Measurements from ENCODE around the gene FZD1. TPM values are rescaled to one million over a fixed set of nuclear protein-coding genes. Genes with fewer than 3 reads are reported as not detected.

The FZD1 gene
- total and polyA plus RNA-seq, 2 of the 8 experiments (the other 6 are each of a cell fraction or from before 2014, with no cell fraction given), result 0.62 to 0.91 TPM

GRCh38 chr7:91266067-91266688, 1.9 kb downstream of the FZD1 start:
- 0 out of 2 replicates have a peak overlapping the region, but pooled peaks have one; percentile 15 for H2AFZ ChIP-seq (ENCODE audit: low read length)
- POLR2A ChIA-PET (ENCODE audit: partially characterized antibody), result interaction anchor here (0.8 to 1.1 kb wide), 2 partner anchors 9 to 14 kb away, joined by 3 read pairs; no protein-coding TSS in a partner anchor
- peak; percentile 79 for TF ChIP-seq MAX (IDR thresholded peaks at IDR 0.05)
- no peak for TF ChIP-seq EP300 (IDR thresholded peaks at IDR 0.05; ENCODE audit: borderline replicate concordance in 1 of 2, low read depth in 2 of 2, low read length in 2 of 2)
- TF ChIP-seq EZH2 (IDR thresholded peaks at IDR 0.05; ENCODE audit: low read depth, low read length, severe bottlenecking), result peak; percentile 86
- no peak for TF ChIP-seq POLR2AphosphoS5 (IDR thresholded peaks at IDR 0.05; ENCODE audit: low read depth, low read length)
- peak; percentile 41; the same call in 1 of the 2 replicates for TF ChIP-seq CBX8 (IDR thresholded peaks at IDR 0.05; ENCODE audit: borderline replicate concordance, low read depth, low read length)
- TF ChIP-seq HDAC2 (IDR thresholded peaks at IDR 0.05; ENCODE audit: borderline replicate concordance in 1 of 2, low read depth in 2 of 2, low read length in 2 of 2), result no peak
- peak; percentile 83; the same call in 1 of the 2 replicates for TF ChIP-seq SUZ12 (IDR thresholded peaks at IDR 0.05; ENCODE audit: low read length)
- TF ChIP-seq EGR1 (IDR thresholded peaks at IDR 0.05; ENCODE audit: borderline replicate concordance, low read depth, low read length), result no peak
- TF ChIP-seq E2F6 (IDR thresholded peaks at IDR 0.05), result peak; percentile 65
- no peak for TF ChIP-seq CEBPB (IDR thresholded peaks at IDR 0.05; ENCODE audit: low read depth, low read length)
- no peaks in the 10 kb centered on the region for H3K79me1 ChIP-seq (ENCODE audit: low read depth, low read length)
- peaks cover 4 to 15% of the 10 kb centered on the region in 2 experiments for H4K20me1 ChIP-seq (replicated peaks in 1 of 2; ENCODE audit: control insufficient read depth in 1 of 2, insufficient read depth in 2 of 2, low read length in 2 of 2)
- peaks cover 43 to 71% (median 60%) of the 10 kb centered on the region in 4 experiments for H3K27me3 ChIP-seq (replicated peaks in 1 of 4; ENCODE audit: control insufficient read depth in 3 of 4, extremely low read depth in 1 of 4, insufficient read depth in 3 of 4, low read length in 3 of 4)
- peaks cover 26% of the 10 kb centered on the region for H3K23me2 ChIP-seq (ENCODE audit: low read depth, low read length)
- peak overlapping the region; percentile 57; the same call in 1 of the 2 replicates for H4K8ac ChIP-seq (ENCODE audit: extremely low read depth, insufficient read depth, low read length)
- H2BK15ac ChIP-seq (ENCODE audit: low read length), result peak overlapping the region; percentile 24; the same call in 1 of the 2 replicates
- no peak overlapping the region for H3K56ac ChIP-seq (replicated peaks; ENCODE audit: insufficient read length, low read depth, low read length)
- H3K4me3 ChIP-seq (ENCODE audit: extremely low read depth in 1 of 4, insufficient read depth in 2 of 4, low read depth in 3 of 4, low read length in 4 of 4), result peak overlapping the region; percentile 26 to 63 (median 40); a peak in 6 of 8 replicates
- no peak overlapping the region for H2BK20ac ChIP-seq (ENCODE audit: low read length)
- H3K18ac ChIP-seq (ENCODE audit: extremely low read depth, low read length), result peak overlapping the region; percentile 36; the same call in 1 of the 2 replicates
- H3K9ac ChIP-seq (replicated peaks in 1 of 4; ENCODE audit: extremely low read depth in 1 of 4, low read depth in 3 of 4, low read length in 3 of 4), result no peak overlapping the region
- H4K91ac ChIP-seq (replicated peaks; ENCODE audit: insufficient read length, low read length), result no peak overlapping the region
- peak overlapping the region; percentile 85 to 99 for H3K4me2 ChIP-seq (ENCODE audit: insufficient read depth in 1 of 2, low read depth in 2 of 2, low read length in 2 of 2)
- no peak overlapping the region for H3K4ac ChIP-seq (replicated peaks; ENCODE audit: insufficient read length, low read depth, low read length)
- peak overlapping the region; percentile 32; the same call in 1 of the 2 replicates for H2BK5ac ChIP-seq (ENCODE audit: low read depth, low read length)
- H2BK12ac ChIP-seq (ENCODE audit: low read depth, low read length), result peak overlapping the region; percentile 90; the same call in 1 of the 2 replicates
- H3K36me3 ChIP-seq (ENCODE audit: control insufficient read depth in 2 of 4, insufficient read depth in 4 of 4, low read length in 3 of 4), result no peaks in the 10 kb centered on the region; a peak in 1 of 8 replicates
- H4K5ac ChIP-seq (ENCODE audit: insufficient read length, low read depth, low read length), result no peak overlapping the region
- H3K14ac ChIP-seq (ENCODE audit: insufficient read length), result no peak overlapping the region
- peak overlapping the region; percentile 45; the same call in 1 of the 2 replicates for H2AK5ac ChIP-seq (ENCODE audit: low read depth, low read length)
- CTCF ChIA-PET (ENCODE audit: partially characterized antibody), result interaction anchor here (0.8 to 2.6 kb wide), 7 partner anchors 14 to 380 kb away, joined by 3 to 9 read pairs (median 3); no protein-coding TSS in a partner anchor
- H2BK120ac ChIP-seq (replicated peaks; ENCODE audit: low read depth, low read length), result no peak overlapping the region
- no peaks in the 10 kb centered on the region for H3K79me2 ChIP-seq (ENCODE audit: control insufficient read depth in 1 of 2, insufficient read depth in 2 of 2, low read length in 2 of 2)
- no peak overlapping the region for H3K27ac ChIP-seq (ENCODE audit: low read depth, low read length)
- peaks cover 8 to 26% (median 20%) of the 10 kb centered on the region in 4 experiments for H3K4me1 ChIP-seq (replicated peaks in 1 of 4; ENCODE audit: control insufficient read depth in 3 of 4, insufficient read depth in 4 of 4, low read length in 3 of 4)
- FAIRE-seq (no peak), DNase-seq (ENCODE audit: low read depth in 1 of 2, low spot score in 2 of 2) (peak in 1 of 2 experiments; percentile 56)
- no peak overlapping the region for H3K23ac ChIP-seq (ENCODE audit: insufficient read length)
- WGBS, 2 experiments (ENCODE audit: extremely low coverage in 1 of 2, insufficient coverage in 1 of 2, insufficient read length in 1 of 2, insufficient replicate concordance in 2 of 2, low coverage in 1 of 2, low lambda C conversion rate in 2 of 2, missing lambda C conversion rate in 1 of 2), result 14% methylated on average over 37 of the region's 43 CpGs; no CpG with 5 or more reads in 1 of the 2 experiments
- H3K9me3 ChIP-seq (ENCODE audit: insufficient read depth in 2 of 2, low read depth in 1 of 2, low read length in 1 of 2), result peaks cover 0 to 5% of the 10 kb centered on the region in 2 experiments; a peak in 1 of 4 replicates
